ENCODE data around the gene ARHGDIA.

Gene ARHGDIA

DNA sequence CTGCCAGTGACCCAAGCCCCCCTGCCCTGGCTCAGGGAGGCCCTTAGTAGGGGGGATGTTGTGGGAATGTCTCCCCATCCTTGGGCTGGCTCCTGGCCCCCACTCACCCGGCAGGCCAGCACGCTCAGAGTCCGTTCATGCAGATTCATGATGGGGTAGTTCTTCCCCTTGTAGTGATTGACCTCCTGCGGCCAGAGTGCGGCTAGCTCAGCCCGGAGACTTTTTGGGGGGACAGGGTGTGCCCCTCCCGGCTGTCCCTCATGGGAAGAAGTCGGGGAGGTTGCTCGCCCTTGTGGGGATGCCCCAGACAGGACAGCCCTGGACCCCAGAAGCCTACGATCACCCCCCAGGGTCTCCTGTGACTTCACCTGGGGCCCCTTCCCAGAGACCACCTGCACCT lies 34.9 kb upstream of the ARHGDIA start:
- no peak for DNase-seq

DNA sequence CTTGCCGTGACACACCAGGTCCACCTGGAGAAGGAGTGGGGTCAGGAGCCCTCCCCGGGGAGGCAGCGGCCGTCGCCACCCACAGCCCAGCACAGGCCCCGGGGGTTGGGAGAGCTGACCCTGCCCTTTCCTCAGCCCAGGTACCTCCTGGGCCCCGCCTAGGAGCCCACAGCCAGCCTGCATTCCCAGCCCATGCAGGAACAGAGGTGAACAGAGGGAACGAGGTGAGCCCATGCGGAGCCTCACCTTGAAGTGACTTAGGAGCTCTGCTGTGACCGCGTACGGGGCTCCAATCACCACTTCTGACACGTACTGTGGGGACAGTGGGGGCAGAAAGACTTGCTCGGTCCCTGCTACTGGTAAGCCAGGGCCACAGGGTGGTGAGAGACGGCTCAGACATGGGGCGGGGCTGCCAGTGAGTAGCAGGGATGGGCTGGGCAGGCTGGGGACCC lies 34.3 kb upstream of the ARHGDIA start:
- no peak for DNase-seq

DNA sequence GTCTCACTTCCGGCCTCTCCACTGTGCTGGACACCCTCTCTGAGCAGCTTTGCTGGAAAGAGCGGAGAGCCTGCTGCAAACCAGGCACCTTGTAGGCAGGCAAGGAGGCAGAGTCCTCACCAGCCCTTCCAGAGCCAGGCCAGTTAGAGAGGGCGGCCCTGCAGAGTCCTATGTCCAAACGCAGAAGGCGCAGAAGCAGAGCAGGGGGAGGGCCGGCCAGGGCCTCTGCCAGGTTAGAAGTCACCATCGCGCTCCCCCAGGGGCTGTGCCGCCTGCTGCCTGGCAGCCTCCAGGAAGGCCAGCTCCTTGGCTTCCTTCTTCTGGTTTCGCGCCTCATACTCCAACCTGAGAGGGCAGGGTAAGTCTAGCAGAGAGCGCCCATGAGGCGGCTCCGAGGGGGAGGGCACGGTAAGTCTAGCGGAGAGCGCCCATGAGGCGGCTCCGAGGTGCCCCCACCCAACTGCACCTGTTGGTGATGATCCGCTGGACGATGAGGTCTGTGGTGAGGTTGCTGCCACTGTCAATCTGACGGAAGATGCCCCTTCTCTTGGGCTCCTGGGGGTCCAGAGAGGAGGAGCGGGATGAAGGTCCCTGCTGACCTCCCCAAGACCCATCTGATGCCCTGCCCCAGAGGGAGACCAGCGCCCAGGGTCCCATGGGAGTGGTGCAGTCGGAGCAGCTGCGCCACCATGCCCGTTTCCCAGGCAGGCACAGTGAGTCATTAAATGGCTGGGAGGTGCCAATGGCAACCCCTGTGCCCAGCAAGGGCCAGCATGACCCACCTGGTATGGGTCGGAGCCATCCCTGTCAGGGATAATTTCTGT lies 33.7 kb upstream of the ARHGDIA start:
- DNase-seq, result no peak

DNA sequence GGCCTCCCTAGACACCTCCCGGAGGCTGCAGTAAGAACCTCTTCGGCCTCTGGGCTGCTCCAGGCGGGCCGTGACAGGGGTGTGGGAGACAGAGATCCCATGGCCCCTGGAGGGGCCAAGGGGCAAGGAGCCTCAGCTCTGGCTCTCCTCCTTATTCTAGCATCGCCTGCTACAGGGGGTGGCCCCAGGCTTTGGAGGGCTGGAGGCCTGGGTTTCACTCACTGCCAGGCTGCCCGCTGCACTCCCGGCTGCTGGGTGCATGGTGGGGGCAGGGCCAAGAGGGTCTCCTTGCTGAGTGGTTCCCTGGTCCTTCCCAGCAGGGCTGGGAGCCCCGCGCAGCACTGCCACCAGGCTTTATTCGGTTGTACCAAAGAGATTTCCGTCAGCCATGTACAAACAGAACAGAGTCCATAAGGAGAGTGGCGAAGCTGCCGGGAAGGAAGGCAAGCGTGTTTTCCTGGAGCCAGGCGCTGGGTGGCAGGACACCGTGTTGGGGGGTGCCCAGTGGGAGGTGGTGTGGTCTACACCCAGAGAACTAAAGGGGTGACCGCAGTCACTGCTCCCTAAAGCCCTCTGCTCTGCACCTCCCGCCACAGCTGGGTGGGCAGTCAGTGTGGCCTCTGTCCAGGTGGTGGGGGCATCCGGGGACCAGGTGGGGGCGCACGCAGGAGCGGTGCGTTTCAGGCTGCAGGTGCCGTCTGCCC lies 32.9 kb upstream of the ARHGDIA start:
- DNase-seq, result no peak

DNA sequence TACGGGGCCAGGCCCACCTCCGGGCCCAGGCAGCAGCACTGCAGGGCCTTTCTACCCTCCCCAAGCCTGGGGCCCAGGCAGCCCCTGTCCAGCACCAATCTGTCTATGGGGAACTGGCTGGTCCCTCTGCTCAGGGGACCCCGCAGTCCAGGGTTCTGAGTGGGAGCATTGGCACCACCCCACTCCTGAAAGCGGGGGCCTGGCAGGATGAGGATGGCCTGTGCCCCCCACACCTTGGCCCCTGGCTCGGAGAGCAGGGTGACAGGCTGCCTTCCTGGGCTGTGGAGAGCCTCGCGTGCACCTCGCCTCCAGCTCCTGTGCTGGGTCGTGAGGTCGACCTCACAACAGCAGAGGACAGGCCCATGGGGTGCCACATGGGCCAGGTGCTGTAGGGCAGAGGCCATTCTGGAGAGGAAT lies 32.3 kb upstream of the ARHGDIA start:
- DNase-seq, result no peak

DNA sequence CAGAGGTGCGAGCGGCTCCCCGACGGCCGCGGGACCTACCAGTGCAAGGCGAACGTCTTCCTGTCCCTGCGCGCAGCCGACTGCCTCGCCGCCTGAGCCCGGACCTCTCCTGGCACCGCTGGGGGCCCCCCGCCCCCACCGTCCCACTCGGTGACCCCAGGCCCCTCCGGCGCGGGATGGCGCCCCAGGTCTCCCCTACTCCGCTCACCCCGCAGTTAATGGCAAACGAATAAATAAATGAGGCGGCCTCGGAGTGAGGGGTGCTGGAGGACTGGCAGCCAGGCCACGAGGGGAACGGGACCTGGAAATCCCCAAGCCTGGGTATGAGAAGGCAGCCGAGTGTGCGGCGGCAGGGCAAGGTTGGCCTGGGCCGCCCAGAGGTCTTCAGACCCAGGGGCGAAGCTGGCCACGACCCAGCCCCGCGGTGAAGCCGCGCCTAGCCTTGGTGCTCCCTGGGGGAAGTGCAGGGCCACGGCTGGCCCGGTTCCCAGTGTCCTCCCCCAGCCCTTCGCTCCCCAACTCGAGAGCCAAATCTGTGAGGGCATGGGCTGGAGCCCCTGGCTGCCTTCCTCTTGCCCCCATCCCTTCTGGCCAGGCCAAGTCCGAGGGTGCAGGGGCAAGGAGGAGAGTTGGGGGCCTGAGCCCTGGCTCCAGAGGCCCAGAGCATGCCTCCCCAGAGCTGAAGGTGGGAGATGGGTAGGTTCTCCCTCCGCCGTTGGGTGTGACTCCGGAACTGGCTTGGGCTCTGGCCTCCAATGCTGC lies 31.7 kb upstream of the ARHGDIA start:
- no peak for DNase-seq

DNA sequence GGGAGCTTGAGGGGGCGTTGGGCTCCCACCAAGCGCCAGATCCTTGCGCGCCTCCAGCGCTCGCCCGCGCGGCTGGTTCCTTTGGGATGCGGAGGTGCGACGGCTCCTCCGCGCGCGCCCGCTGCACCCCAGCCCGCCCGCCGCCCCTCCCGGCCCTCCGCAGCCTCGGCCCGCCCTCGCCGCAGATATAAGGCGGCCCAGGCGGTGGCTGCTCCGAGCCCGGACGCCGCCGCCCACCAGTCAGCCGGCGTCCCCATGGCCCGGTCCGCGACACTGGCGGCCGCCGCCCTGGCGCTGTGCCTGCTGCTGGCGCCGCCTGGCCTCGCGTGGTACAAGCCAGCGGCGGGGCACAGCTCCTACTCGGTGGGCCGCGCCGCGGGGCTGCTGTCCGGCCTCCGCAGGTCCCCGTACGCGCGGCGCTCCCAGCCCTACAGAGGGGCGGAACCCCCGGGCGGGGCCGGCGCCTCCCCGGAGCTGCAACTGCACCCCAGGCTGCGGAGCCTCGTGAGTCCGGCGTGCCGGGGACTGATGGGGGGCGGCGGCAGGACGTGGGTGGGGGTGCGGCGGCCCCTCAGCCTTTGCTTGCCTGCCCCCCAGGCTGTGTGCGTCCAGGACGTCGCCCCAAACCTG lies 31.0 kb upstream of the ARHGDIA start, which contains the start of gene NPB:
TSS of gene NPB (plus strand) at position 216 of the 630 bp plus-strand sequence. CDS start at position 256, 40 bp downstream.
- no peak for DNase-seq

DNA sequence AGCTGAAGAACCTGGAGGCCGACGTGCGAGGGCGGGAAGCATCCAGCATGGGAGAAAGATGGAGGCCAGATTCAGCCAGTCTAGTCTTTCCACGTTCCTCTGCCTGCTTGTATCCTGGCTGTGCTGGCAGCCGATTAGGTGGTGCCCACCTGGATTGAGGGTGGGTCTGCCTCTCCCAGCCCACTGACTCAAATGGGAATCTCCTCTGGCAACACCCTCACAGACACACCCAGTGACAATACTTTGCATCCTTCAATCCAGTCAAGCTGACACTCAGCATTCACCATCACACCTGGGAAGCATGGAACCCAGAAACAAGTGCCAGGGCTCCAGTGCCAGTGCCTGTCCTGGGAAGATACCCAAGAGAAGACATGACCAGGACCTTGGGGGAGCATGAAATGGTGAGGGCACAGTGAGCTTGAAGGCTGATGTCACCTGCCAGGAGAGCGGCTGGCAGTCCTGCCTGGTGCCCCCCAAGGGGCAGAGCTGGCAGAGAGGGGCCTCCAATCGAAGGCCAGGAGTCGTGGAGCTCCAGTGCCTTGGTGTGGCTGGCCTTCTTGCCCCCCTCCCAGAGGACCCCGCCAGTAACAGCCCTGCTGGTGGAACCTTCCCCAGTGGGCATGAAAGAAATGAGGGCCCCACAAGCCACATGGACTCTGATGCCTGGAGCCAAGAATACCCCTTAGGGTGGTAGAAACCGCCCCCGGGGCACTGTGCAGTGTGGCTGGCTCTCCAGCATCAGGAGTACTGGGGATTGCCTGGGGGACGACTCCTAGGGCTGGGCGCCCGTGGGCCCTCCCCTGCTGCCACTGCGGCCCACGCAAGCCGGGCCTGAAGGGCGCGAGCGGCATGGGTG lies 30.3 kb upstream of the ARHGDIA start:
- no peak for DNase-seq

DNA sequence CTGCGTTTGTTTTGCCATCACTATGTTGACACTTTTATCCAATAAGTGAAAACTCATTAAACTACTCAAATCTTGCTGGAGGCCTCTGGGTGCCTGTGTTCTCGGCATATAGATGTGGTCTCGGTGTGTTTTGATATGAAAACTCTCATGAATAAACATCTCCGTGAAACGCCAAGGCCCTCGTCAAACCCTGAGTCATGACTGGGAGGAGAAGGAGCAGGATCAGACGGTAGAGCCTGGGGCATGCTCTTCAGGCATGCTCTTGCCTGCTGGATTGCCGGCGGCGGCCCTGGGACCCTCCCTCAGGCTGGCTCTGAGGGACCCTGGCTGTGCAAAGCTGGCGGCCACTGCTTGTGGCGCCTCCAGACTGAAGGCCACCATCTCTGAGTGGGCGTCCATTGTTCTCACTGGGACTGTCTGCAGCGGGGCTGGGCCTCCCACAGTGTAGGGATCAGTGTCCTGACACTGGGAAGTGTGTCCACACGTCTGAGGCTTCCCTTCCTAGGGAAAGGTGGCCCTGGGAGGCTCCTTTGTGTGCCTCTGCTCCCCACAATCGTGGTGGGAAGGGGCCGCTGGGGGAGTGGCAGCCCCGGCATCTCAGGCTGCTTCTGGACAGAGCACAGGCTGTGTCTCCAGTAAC lies 29.2 kb upstream of the ARHGDIA start:
- DNase-seq, result no peak

DNA sequence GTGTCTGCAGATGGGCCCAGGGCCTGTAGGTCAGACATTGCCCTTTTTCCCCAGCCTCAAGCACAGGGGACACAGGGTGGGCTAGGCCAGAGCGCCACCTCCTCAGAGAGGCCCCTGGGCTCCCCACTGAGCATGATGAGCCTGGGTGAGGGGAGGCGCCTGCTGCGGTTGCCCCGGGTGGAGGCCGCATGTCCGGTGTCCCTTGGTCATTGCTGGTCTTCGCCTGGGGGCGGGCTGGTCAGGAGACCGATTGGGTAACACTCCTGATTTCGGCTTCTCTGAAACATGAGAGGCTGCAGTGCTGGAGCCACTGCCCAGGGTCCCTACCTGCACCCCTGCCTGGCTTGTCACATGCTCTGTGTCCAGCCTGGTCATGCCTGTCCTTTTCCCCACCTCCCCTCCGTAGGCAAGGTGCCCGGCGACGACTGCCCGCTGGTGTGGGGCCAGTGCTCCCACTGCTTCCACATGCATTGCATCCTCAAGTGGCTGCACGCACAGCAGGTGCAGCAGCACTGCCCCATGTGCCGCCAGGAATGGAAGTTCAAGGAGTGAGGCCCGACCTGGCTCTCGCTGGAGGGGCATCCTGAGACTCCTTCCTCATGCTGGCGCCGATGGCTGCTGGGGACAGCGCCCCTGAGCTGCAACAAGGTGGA lies 28.5 kb upstream of the ARHGDIA start:
- no peak for DNase-seq

DNA sequence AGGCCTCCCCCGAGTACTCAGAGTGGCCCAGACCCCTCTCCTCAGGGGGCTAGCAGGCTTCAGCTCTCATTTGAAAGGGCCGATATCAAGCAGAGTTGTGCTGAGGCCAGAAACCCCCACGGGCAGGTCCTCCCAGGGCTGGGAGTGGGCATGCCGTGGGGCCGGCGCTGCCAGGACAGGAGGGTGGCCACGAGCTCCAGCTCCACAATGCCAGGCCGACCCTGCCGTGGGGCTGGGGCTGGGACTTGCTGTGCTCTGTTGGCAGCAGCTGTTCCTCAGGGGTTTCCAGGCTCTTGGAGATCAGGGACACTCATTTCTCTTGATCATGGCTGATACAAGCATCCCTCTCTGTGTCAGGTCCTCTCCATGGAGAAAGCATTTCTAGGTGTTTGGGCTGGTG lies 27.7 kb upstream of the ARHGDIA start:
- DNase-seq, result no peak

DNA sequence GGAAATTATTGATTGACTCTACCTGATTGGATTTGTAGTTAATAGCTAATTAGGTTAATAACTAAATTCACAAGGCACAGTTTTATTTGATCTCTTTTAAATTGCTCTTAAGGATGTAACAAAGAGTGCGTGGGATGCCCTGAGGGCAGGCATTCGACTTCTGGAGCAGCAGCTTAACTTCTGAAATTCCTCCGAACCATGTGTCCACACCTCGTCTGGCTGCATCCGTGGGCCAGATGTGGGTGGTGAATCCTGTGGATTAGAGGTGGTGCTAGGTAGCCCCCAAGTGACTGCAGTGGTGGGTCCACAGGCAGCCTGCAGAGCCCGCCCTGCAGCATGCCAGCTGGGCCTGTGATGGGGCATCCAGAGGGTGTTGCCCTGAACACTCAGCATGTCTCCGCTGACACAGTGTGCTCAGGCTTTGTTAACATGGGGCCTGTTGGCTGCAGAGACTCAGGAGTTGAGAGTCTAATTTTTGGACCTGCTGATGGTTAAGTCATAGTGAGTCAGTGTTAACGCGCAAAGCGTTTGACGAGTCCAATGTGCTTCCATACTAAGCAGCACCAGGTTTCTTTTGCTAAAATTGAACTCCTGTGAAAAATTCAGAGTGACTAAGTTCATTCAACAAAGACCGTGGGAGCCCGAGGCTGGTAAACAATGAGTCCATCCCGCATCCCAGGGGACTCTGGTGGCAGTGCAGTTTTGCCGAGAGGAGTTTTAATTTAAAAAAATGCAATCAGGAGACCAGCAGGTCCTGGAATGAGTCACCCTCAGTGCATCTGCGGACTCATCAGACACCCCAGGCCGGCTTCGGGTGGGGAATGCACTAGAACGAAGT lies 27.1 kb upstream of the ARHGDIA start:
- no peak for DNase-seq

DNA sequence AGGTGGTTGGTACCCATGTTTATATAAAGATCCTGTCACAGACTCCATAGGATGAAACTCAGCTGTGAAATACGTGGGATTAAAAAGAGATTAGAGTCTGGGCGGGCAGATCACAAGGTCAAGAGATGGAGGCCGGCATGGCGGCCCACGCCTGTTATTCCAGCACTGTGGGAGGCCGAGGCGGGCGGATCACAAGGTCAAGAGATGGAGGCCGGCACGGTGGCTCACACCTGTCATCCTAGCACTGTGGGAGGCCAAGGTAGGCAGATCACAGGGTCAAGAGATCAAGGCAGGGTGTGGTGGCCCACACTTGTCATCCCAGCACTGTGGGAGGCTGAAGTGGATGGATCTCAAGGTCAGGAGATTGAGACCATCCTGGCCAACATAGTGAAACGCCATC lies 24.3 kb upstream of the ARHGDIA start:
- no peak for DNase-seq

DNA sequence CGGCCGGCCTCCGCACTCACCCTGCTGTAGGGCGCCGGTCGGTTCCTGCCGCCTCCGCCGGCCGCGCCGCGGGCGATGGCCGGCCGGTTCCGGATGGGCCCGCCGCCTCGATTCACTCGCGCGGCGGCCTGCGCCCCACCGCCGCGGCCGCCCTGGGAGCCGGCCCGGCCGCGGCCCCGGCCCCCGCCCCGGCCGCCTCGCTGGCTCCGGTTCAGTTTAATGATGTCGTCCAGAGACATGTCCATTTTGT lies 20.1 kb upstream of the ARHGDIA start:
- DNase-seq, result no peak

DNA sequence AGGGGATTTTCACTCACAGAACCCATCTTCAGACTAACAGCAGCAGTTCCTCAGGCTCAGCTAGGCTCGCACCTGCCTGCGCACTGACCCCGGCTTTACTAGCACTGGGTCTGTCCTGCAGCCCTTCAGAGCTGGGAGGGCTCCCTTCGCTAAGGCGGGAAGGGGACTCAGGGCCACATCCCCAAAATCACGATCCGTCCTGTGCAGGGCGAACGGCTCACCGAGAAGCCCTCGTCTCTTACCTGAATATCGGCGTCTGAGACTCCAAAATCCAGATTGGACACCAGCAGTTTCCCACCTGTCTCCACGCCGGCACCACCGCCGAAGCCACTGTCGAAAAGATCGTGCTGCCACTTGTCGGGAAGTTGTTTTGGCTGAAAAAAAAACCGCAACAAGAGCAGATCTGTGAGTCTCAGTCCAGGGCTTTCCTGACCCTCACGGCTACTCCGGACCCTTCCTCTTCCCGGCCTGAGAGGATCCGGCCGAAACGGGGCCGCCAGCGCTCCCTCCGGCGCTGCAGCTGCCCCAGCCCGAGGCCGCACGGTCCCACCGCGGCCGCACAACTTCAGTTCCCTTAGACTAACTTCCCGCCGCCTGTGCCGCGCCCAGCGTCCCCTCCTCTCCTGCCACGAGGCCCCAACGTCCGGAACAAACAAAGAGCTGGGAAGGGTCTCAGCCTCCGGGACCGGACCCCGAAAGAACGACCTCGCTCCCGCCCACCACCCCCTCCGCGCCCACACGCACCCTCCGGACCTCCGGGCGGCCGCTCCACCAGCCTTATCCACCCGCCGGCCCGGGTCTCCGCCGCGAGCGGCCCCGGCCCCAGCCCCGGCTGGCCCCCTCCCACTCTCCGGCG lies 19.5 kb upstream of the ARHGDIA start:
- peak; percentile 22 for DNase-seq

DNA sequence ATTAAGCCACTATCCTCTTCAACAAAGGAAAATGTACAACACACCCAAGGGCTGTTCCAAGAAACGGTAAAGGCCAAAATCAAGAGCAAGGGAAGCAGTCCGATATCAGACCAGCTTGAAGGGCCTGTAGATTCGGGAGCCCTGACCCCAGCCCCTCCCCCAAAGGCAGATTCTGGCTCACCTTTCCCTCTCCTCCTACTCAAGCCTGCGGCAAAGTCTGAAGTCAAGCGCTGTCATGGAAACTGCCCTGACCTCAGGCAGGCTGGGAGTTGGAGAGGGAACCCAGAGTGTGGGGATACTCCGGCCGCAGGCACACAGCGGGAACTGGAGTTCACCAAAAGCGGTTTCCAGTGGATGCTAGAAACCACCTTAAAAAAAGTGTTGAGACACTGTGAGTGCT lies 18.5 kb upstream of the ARHGDIA start:
- no peak for DNase-seq

DNA sequence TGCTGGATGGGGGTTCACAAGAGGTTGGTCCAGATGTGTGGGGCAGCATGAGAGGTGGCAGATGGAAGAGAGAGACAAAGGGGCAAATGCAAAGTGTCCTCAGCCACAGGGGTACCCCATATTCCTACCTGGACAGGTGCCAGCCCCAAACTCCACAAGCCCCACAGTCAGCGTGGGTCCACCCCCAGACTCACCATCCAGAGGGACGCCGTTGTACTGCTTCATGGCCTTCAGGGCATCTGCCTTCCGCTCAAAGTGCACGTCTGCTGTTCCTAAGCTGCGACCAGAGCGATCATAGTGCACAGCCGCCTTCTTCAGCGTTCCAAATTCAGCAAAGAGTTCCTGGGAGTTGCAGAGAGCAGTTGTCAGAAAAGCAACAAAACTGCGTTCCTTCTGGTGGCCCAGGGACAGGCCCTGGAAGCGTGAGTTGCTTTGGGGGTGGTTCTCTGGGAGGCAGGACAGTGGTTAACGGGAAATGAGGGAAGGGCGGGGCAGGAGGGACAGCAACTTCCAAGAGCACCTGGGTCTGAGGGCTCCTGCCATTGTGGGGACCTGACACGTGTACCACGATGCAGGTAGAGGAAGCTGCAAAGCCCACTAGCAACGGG lies 18.0 kb upstream of the ARHGDIA start:
- no peak for DNase-seq

DNA sequence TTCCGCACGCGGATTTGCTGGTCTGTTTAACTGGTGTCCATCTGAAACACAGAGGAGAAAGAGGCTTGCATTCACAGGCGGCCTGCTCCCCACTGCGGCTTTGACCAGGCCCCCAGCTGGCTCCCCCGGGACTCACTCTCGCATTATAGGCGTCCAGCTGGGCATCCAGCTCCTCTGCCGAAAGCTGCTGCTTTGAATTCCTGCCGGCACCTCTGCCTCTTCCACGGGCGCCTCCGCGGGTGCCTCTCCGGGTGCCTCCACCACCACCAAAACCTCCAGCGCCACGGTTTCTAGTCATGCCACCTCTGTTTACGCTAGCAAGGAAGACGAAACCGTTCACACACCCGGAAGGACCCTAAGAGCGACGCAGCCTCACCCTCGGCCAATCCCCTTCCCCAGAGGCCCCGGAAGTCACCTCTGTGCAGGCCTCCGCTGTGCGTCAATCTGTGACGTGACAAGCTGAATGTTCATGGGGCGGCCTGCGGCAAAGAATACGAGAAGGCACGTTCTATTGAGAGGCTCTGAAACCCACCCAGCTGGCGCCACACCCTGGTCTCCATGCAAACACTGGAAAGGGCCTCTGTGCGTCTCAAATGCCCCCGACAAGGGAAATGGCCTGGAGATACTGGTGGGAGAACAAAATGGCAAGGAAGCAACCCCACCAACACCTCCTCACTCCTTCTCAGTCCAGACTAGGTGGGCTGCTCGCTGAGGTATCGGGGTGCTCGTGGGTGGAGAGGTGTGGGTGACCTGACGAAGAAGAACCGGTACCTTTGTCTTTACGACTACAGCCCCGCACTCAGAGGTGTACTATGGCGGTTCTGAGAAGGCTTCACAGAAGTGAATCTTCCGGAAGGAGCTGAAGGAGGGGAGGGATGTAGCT lies 17.2 kb upstream of the ARHGDIA start:
- no peak for DNase-seq
